Measurements from ENCODE around the gene ENTREP3.

Gene ENTREP3

GRCh38 chr1:155197901-155198546 is 57.3 kb downstream of the ENTREP3 start:
- no peak for DNase-seq
